SHP77 treated with DMSO at 0.1 percent for 48 hours (cell line): ENCODE results near the gene CAPZA1.
A peak's percentile ranks its signal among the peaks of the same experiment; 100 is the strongest.
"Not testable (repeated sequence)": the region's sequence is repeated elsewhere in the genome, so short reads cannot be mapped to it uniquely, and the experiment has no call there.

Source experiments
- DNase-seq: peaks from one replicate; lab custom pipeline; 2025; lab: John Stamatoyannopoulos, UW

The CAPZA1 gene

DNA sequence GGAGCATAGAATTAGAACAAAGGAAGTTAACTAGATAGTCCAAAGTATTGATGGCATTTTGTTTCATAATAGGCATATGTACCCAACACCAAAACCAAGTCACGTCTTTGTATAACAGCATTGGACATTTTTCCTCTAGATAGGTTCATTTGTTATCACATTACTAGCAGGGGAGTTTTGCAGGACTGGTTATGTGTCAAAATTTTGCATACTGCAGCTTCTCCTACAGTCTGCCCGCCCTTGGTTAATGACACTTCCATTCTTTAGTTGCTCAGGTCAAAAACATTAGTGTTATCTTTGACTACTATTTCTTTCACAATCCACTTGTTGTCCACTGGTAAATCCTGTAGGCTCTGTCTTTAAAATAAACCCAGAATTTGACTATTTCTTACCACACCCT is 8.9 kb downstream of the CAPZA1 start:
- DNase-seq: no peak

DNA sequence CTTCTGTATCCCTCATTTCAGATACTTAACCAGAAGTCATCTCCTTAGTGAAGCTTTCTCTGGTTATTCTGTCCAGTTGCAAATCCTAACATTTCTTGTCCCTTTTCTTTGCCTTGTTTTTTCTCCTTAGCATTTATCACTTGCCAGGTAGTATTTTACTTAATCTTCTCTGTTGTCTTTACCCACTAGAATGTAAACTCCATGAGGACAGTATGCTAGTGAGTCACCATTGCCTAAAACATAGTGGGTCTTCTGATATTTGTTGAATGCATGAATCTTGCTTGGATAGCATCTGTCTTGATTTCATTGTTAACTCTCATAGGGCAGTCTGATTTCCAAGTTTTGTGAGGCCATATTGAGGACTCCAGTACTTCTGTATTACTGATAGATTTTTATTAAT is 9.6 kb downstream of the CAPZA1 start:
- DNase-seq: no peak

GRCh38 chr1:112633628-112634027 is 14.0 kb downstream of the CAPZA1 start:
- DNase-seq: no peak

DNA sequence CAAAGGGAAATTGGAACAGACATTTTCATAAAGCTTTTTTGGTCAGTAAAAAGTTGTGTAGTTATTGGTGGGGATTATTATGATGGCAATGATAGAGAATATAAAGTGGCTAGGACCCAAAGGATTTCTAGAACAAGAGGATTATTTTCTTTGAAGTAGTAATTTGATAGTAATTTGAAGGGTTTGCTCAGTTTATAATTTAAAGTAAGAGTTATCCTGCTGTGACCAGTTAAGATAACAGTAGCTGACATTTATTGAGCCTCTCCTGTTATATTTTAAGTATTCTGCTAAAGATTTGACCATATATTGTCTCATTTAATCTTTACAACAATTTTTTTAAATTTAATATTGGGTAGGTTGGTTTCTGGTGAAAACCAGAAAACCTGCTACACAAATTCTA is 14.7 kb downstream of the CAPZA1 start:
- DNase-seq: no peak

DNA sequence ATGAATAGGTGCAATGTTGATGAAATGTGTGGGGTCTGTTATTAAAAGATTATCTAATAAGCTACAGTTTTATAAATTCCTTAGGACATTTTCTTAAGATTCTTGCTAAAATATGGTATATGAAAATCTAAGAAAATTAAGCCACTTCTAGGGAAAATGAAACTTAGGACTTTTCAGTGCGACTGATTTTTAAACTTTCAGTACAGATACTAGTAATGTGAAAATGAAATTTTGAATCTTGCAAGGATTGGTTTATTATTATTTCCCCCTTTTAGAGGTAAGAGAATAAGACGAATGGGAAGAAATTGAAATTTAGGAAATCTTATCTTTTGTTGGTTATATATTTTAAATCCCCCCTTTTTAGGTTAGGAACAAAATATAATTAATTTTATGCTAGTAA is 16.4 kb downstream of the CAPZA1 start:
- no peak for DNase-seq

GRCh38 chr1:112636597-112637253 is 17.1 kb downstream of the CAPZA1 start:
- DNase-seq: no peak

GRCh38 chr1:112637254-112638109 is 17.9 kb downstream of the CAPZA1 start:
- DNase-seq: no peak

DNA sequence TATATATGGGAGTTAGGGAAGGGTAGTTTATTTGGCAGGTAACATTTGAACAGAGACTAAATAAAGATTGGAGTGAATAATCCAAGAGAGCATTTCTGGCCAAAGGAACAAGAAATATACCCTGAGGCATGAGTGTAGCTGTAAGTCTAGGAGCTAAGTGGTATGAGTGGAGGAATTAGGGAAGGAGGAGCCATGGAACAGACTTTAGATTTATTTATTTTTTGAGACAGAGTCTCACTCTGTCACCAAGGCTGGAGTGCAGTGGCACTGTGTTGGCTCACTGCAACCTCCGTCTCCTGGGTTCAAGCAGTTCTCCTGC is 18.4 kb downstream of the CAPZA1 start:
- no peak for DNase-seq

DNA sequence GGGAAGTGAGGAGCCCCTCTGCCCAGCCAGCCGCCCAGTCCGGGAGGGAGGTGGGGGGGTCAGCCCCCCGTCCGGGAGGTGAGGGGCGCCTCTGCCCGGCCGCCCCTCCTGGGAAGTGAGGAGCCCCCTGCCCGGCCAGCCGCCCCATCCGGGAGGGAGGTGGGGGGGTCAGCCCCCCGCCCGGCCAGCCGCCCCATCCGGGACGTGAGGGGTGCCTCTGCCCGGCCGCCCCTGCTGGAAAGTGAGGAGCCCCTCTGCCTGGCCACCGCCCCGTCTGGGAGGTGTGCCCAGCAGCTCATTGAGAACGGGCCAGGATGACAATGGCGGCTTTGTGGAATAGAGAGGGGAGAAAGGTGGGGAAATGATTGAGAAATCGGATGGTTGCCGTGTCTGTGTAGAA is 20.8 kb downstream of the CAPZA1 start:
- not testable (repeated sequence) for DNase-seq

DNA sequence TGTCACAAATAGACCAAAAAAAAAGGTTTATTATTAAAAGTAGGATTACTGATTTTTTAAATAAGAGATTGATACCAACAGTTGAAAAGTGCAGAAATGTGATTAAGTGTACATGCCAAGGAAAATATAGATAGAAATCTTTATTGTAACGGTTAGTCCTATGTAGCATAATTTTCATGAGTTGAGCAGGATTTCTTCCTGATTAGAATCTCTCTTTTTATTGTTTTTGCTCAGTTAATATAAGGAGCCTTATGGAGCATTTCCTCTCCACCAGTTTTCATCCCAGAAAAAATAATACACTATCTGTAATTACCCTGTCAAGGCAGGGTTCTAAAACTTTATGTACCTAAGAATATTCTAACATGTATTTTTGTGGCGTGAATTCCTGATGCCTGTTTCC is 23.4 kb downstream of the CAPZA1 start:
- no peak for DNase-seq

- DNase-seq: no peak
Measured at GRCh38 chr1:112646225-112646624, 26.6 kb downstream of the CAPZA1 start.

DNA sequence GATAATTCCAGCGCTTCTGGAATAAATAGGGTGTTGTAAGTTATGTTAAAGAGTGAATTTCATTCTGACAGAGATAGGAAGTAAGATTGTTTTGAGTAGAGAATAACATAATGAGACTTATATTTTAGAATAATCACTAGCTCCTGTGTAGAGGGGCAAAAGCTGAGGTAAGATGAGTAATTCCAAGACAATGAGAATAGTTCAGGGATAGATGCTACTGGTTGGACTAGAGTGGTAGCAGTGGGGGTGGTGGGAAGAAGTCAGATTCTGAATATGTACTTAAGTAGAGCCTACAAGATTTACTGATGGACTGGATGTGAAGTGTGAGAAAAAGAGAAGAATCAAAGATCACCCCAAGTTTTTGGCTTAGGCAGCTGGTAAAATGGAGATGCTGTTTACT is 31.6 kb downstream of the CAPZA1 start:
- DNase-seq: no peak

DNA sequence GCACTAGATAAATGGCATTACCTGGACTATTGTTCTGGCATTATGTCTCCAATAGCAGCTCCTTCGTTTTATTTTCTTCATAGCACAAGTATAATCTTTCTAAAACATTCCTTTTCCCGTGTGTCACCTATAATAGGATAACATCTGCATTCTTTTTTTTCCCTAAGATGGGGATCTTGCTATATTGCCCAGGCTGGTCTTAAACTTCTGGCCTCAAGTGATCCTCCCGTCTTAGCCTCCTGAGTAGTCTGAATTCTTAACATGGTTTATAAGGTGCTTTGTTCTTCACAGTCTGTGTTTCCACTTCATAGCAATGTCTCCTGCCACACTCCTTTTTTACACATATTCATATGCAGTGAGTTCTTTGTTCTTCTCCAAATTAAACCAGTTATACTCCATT is 46.2 kb downstream of the CAPZA1 start:
- DNase-seq: no peak

- no peak for DNase-seq
Measured at GRCh38 chr1:112666946-112667345, 47.3 kb downstream of the CAPZA1 start.

DNA sequence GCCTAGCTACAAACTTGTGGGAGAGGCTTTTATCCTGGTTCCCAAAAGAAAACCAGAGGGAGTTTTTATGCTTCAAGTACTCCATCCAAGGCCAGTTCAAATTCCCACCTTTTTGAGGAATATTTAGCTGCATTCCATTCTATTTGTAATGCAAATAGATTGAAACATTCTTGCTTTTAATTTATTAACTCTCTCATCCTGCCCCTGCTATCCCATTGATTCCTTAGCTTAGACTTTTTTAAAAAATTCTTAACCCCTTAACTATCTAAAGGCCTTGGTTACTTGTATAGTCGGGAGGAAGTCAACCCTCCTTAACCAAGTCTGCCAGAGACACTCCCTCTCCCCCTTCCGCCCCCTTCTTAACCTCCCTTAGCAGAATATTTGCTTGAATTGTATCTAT is 52.4 kb downstream of the CAPZA1 start:
- DNase-seq: no peak

GRCh38 chr1:112672842-112673241 is 53.2 kb downstream of the CAPZA1 start:
- no peak for DNase-seq

DNA sequence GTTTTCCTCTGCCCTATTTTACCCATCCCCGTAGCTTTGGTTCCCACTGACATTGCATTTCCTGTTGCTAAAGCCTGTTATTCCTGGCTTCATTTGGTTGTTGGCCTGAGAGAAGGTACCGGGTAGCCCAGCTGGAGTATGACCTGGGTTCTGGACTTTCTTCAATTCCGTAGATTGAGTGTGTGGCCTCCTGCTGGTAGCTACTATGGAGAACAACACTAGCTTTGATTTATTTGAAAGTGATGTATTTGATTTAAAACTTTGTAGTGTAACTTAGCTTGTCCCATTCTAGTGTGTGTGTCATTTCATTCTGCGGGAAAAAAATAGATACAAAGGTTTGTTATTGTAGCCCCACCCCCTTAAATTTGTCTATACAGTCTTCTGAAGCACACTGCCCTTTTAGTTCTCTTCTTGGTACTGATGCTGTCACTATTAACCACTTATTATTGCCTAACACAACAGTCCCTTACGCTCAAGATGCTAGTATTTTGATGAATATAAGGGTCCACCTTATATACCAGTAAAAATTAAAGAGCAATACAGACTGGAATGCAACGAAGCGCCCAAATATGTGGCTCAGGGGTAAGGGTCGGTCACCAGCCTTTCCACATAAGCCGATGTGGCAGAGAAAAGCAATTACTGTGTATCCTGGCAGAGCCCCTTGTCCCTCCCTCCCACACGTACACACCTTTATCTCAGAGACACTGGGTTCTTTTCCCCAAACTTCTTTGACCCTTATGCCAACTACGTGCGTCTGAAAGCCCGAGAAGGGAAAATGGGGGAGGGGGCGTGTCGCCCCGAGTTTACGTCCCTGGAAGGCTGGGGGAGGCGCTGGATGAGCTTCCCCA is 54.2 kb downstream of the CAPZA1 start:
- DNase-seq: no peak

GRCh38 chr1:112674440-112674985 is 54.9 kb downstream of the CAPZA1 start, which contains the start of gene MOV10:
MOV10 (plus strand) TSS chr1:112674659; CDS start chr1:112674913, 254 bp downstream.
- DNase-seq: peak; percentile 57

DNA sequence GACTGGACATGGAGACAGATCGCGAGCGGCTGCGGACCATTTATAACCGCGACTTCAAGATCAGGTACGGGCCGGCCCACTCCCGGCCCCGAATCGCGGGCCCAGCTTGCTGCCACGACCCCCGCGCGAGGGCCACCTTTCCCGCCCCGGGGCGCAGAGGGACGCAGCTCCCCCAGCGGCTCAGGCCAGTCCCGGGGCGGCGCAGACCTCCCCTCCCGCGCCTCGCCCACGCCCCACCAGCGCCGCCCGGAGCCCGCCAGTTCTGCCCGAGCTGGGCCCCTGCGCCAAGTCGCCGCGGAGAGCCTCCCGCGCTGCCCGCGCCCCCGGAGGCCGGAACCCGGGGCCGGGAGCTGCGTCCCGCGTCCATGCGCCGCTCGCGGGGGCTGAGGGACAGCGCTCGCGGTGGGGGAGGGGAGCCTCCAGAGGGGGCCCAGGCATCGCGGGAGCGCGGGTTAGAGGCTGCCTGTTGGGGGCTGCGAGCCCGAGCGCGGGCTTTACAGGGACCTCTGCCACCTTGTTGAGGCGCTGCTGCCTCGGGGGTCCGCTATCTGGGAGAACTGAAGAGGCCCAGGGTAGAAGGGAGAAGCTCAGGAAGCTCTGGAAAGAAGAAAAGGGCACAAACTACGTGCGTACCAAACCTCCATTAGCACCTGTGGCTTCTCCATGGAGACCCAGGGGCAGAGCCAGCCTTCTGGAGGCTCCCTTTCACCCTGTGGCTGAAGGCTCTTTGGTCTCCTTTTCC is 55.5 kb downstream of the CAPZA1 start:
- DNase-seq: no peak

DNA sequence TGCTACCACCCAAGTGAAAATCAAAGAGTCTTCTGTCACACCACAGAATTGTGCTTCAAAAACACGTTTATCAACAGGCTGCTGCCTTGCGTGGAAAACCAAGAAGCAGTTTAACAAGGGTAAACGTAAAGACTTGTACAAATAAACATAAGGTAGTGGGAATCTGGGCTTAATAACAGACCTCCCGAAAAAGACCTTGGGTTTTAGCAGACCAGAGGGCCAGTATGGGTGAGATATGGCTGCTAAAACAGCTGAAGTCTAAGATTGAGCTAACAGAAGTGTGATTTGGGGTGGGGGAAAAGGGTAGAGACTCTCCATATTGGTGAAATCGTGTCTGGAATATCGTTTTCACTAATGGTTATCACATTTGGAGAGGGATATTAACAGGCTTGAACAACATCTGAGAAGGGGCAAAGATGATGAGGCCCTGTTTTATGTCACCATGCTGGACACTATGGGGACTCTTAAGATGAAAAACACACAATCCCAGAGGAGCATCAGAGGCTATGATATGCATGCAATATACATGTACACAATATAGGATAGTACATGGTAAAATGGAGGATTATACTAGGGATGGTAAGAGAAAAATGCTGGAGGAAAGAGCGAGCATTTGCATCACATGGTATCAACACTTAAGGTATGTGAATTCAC is 56.2 kb downstream of the CAPZA1 start:
- DNase-seq: no peak

DNA sequence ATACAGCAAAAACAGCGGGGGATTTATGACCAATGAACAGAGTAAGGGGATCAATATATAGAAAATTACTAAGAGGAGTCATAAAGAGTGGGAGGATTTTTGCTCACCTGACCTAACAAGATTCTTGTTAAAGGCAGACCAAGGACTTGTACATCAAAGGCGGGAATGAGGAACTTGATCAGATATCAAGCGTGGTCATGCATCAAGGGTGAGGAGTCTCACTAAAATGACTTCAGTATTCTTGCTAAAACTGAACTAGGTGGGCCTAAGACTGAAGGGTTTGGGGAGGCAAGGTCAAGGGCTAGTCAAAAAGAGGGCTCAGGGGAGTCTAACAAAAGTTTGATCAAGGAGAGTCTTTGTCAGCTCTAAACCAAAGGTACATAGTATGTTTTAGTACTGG is 56.9 kb downstream of the CAPZA1 start:
- no peak for DNase-seq
